ENCODE data around the gene BTBD9. TPM values are rescaled to one million over a fixed set of nuclear protein-coding genes. Genes with fewer than 3 reads are reported as not detected.

Gene BTBD9
- total and polyA plus RNA-seq, 11 donors = 6.3 to 23.3 (median 19.4) TPM

DNA sequence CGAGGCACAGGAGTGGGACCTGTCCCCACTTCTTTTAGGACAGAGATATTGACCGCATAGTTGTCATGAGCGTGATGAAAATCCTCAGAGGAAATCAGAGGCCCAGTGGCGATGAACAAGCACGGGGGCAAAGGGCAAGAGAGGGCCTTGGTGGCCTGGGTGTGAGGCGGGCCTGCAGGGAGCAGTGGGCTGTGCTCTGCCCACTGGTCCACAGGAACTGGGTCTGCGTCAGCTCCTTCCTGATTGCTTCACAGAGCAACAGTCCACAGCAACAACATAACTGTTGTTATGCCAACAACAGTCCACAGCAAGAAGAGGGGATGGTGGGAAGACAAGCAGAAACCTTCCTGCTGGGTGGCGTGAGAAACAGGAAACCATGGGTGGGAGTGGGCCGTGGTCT is 484.6 kb downstream of the BTBD9 start:
- intact Hi-C loops (cut with DNase I) = no loop called here
- ATAC-seq = peak in 3 of 4 donors; percentile 34 to 68 (median 41)
- H3K36me3 ChIP-seq = peaks cover 0 to 31% (median 17%) of the 10 kb centered on the region in 9 donors

DNA sequence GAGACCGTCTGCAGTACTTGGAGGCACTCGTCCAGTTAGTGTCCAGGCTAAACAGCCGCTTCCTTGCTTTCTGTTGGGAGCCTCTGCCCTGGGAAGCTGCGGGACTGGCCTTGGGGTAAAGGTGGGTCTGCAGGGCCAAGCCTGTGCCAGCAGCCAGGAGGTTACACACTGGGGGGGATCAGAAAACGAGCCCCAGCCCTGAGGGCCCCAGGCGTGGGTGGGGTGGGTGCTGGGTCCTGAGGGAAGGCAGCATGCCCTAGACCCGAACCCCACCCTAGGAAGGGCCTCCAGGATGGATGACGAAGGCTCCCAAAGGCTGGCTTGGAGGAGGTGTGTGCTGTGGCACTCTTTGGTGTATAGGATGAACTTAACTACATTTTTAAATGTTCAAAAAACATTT is 485.0 kb downstream of the BTBD9 start:
- TF ChIP-seq, protein P1, sequence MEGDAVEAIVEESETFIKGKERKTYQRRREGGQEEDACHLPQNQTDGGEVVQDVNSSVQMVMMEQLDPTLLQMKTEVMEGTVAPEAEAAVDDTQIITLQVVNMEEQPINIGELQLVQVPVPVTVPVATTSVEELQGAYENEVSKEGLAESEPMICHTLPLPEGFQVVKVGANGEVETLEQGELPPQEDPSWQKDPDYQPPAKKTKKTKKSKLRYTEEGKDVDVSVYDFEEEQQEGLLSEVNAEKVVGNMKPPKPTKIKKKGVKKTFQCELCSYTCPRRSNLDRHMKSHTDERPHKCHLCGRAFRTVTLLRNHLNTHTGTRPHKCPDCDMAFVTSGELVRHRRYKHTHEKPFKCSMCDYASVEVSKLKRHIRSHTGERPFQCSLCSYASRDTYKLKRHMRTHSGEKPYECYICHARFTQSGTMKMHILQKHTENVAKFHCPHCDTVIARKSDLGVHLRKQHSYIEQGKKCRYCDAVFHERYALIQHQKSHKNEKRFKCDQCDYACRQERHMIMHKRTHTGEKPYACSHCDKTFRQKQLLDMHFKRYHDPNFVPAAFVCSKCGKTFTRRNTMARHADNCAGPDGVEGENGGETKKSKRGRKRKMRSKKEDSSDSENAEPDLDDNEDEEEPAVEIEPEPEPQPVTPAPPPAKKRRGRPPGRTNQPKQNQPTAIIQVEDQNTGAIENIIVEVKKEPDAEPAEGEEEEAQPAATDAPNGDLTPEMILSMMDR (IDR thresholded peaks at IDR 0.05) = no peak
- TF ChIP-seq POLR2A (IDR thresholded peaks at IDR 0.05) = no peak
- no peaks in the 10 kb centered on the region for H3K9me3 ChIP-seq
- intact Hi-C loops (cut with DNase I) = no loop called here
- peak overlapping the region in 2 of 12 donors; percentile 26 to 46 for H3K27ac ChIP-seq
- ATAC-seq = no peak
- no peaks in the 10 kb centered on the region for H3K27me3 ChIP-seq
- no peak for DNase-seq
- H3K4me3 ChIP-seq = no peak overlapping the region
- WGBS, 4 donors = 80 to 86% (median 83%) methylated on average over 8 of the region's 8 CpGs
- H3K36me3 ChIP-seq = peaks cover 0 to 32% (median 17%) of the 10 kb centered on the region in 9 donors
- H3K4me1 ChIP-seq = peaks cover 0 to 20% (median 1%) of the 10 kb centered on the region in 12 donors

More for the DNA sequence above, 484.6 kb downstream of the BTBD9 start:
- Histone ChIP-seq H3K4me1 (peaks cover 0 to 16% (median 1%) of the 10 kb centered on the region in 12 donors), H3K27ac (peak overlapping the region in 2 of 12 donors; percentile 26 to 46), H3K4me3 (no peak overlapping the region), H3K27me3 (no peaks in the 10 kb centered on the region), H3K9me3 (no peaks in the 10 kb centered on the region)
- WGBS, 4 donors = 67 to 83% (median 74%) methylated on average over 9 of the region's 9 CpGs
- TF ChIP-seq, protein P1 (IDR thresholded peaks at IDR 0.05) = no peak
- no peak for TF ChIP-seq POLR2A (IDR thresholded peaks at IDR 0.05)
- DNase-seq = no peak

DNA sequence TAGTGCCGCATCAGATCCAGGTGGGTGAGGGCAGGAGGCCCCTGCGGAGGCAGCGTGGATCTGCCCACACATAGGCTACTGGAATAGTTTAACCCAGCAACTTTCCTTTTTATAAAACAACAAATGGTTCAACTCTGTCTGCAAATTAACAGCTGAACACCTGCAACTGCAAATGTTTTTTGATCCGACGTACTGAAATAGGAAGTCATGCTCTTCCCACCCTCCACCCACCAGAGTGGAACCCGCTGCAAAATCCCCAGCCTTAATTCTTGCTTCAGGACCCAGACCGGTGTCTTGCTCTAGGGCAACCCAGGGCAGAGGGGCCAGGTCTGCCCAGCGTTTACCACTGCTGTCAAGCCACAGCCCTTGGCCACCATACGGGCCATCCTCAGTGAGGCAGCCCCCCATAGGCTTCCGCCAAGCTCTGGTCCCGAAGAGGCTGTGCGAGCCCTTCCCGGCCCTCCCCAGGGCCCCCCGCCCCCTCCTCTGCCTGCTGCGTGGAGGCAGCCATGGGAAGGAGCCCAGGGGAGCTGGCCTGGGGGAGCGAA is 485.9 kb downstream of the BTBD9 start:
- intact Hi-C loops (cut with DNase I) = no loop called here
- H3K36me3 ChIP-seq = peaks cover 0 to 32% (median 17%) of the 10 kb centered on the region in 9 donors
- no peak overlapping the region for H3K4me3 ChIP-seq
- no peaks in the 10 kb centered on the region for H3K9me3 ChIP-seq
- WGBS, 4 donors = 72 to 84% (median 78%) methylated on average over 13 to 16 of the region's 16 CpGs
- ATAC-seq (no peak), DNase-seq (no peak)
- H3K4me1 ChIP-seq = peaks cover 0 to 27% (median 8%) of the 10 kb centered on the region in 12 donors
- H3K27ac ChIP-seq = no peak overlapping the region
- H3K27me3 ChIP-seq = no peaks in the 10 kb centered on the region
- TF ChIP-seq, protein P1 (IDR thresholded peaks at IDR 0.05) = no peak
- no peak for TF ChIP-seq POLR2A (IDR thresholded peaks at IDR 0.05)

DNA sequence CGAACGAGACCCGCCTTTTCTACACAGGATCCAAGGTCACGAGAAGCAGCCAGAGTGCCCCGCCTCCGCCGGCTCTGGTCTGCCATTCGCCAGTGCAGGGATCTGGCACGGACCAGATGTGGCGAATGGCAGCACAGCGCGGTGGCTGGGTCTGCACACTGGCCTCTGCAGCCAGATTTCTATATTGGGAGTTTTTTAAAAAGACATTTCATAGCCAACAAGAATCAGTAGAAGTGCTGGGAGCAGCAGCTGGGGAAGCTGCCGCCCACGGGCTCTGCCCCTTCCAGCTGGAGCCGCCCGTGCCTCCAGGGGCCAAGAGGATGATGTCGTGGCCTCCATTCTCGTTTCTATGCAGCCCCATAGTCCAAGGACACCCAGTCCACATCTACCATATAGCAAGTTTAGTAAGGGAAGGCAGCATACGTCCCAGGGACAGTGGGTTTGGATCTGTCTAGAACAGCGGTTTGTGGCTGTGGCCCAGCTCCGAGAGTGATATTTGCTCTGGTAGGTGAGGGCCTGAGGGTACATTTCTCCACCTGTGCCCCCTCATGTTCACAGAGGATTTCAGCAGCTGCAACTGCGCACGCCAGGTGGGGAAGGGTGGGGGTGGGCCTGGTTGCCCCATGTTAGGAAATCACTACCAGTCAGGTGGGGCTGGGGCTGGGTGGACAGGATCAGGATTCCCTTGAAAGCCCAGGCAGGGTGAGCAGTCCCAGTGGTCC is 486.5 kb downstream of the BTBD9 start:
- ATAC-seq = no peak
- Histone ChIP-seq H3K27ac (no peak overlapping the region), H3K27me3 (no peaks in the 10 kb centered on the region), H3K4me1 (peaks cover 0 to 34% (median 13%) of the 10 kb centered on the region in 12 donors), H3K36me3 (peaks cover 0 to 32% (median 17%) of the 10 kb centered on the region in 9 donors), H3K4me3 (no peak overlapping the region), H3K9me3 (no peaks in the 10 kb centered on the region)
- DNase-seq = no peak
- WGBS, 4 donors = 85 to 91% (median 89%) methylated on average over 21 to 23 of the region's 23 CpGs
- TF ChIP-seq, protein P1 (IDR thresholded peaks at IDR 0.05) = no peak
- no peak for TF ChIP-seq POLR2A (IDR thresholded peaks at IDR 0.05)
- intact Hi-C loops (cut with DNase I) = no loop called here
